Measurements from ENCODE around the gene HARS1.

- TF ChIP-seq CTCF (IDR thresholded peaks at IDR 0.05) (no peak), POLR2A (IDR thresholded peaks at IDR 0.05) (no peak)
These were observed 63.2 kb downstream of the HARS1 start for GRCh38 chr5:140627972-140628371.
